Measurements from ENCODE around the gene AIG1. TPM values are rescaled to one million over a fixed set of nuclear protein-coding genes. Genes with fewer than 3 reads are reported as not detected.

AIG1 gene
- total RNA-seq, 2 experiments from 2014 or later, result 16.1 to 20.0 TPM

DNA sequence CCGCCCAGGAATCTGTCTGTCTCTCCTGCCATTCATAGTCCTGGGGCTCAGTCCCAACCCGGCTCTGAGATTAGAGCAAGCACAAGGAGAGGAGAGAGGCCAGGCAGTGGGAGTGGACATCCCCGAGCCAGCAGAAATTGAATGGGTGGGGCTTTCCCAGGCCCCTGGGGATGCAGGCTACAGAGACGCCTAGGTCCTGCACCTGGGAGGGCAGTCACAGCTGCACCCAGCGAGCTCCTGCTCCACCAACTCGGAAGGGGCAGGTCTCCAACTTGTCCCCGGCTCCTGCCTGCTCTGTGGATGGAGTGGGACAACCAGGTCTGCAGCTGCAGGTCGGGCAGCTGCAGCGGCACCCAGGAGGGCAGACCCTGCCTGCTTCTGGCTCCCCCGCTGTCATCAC, 11.1 kb upstream of the AIG1 start:
- POLR2A ChIA-PET, result interaction anchor here (1.2 kb wide), 1 partner anchor 10 kb away, joined by 3 read pairs; no protein-coding TSS in a partner anchor
- peaks cover 13% of the 10 kb centered on the region for H3K4me1 Mint-ChIP-seq (ENCODE audit: low read depth)
- TF ChIP-seq, protein P1, sequence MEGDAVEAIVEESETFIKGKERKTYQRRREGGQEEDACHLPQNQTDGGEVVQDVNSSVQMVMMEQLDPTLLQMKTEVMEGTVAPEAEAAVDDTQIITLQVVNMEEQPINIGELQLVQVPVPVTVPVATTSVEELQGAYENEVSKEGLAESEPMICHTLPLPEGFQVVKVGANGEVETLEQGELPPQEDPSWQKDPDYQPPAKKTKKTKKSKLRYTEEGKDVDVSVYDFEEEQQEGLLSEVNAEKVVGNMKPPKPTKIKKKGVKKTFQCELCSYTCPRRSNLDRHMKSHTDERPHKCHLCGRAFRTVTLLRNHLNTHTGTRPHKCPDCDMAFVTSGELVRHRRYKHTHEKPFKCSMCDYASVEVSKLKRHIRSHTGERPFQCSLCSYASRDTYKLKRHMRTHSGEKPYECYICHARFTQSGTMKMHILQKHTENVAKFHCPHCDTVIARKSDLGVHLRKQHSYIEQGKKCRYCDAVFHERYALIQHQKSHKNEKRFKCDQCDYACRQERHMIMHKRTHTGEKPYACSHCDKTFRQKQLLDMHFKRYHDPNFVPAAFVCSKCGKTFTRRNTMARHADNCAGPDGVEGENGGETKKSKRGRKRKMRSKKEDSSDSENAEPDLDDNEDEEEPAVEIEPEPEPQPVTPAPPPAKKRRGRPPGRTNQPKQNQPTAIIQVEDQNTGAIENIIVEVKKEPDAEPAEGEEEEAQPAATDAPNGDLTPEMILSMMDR (IDR thresholded peaks at IDR 0.05), result no peak
- ATAC-seq (no peak), DNase-seq (no peak)
- H3K27me3 Mint-ChIP-seq, result peaks cover 8% of the 10 kb centered on the region
- H3K36me3 Mint-ChIP-seq (ENCODE audit: low read depth), result no peaks in the 10 kb centered on the region
- H3K4me3 Mint-ChIP-seq, result no peak overlapping the region
- CTCF ChIA-PET, result interaction anchor here (1.2 to 1.4 kb wide), 3 partner anchors 14 to 357 kb away, joined by 3 to 9 read pairs (median 3); no protein-coding TSS in a partner anchor
- no peak overlapping the region for H3K27ac Mint-ChIP-seq
- intact Hi-C loops (cut with micrococcal nuclease), result no loop called here
- no peaks in the 10 kb centered on the region for H3K9me3 Mint-ChIP-seq

DNA sequence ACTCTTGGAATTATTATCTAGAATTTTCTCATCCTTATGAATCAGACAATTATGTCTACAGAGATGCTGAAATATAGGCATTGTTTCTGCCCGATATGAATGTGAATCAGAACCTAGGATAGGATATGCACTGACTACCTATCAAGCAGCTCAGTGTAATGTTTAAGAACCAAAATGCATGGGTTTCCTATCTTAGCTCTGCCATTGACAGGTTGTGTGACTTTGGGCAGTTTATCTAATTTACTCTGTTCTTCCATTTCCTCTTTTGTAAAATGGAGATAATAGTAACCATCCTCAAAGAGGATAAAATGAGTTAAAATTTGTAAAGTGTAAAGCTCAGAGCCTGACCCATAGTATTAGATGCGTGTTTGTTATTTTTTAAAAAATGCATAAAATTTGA, 10.2 kb upstream of the AIG1 start:
- no peak overlapping the region for H3K4me3 Mint-ChIP-seq
- POLR2A ChIA-PET, result interaction anchor here (1.2 kb wide), 1 partner anchor 11 kb away, joined by 3 read pairs; no protein-coding TSS in a partner anchor
- CTCF ChIA-PET, result interaction anchor here (1.2 to 1.4 kb wide), 4 partner anchors 13 to 358 kb away, joined by 3 to 9 read pairs (median 3); no protein-coding TSS in a partner anchor
- no peaks in the 10 kb centered on the region for H3K36me3 Mint-ChIP-seq (ENCODE audit: low read depth)
- H3K4me1 Mint-ChIP-seq (ENCODE audit: low read depth), result peaks cover 13% of the 10 kb centered on the region
- intact Hi-C loops (cut with micrococcal nuclease), result no loop called here
- no peak overlapping the region for H3K27ac Mint-ChIP-seq
- no peaks in the 10 kb centered on the region for H3K9me3 Mint-ChIP-seq
- no peak for ATAC-seq
- TF ChIP-seq, protein P1 (IDR thresholded peaks at IDR 0.05), result no peak
- peaks cover 5% of the 10 kb centered on the region for H3K27me3 Mint-ChIP-seq
- no peak for DNase-seq

DNA sequence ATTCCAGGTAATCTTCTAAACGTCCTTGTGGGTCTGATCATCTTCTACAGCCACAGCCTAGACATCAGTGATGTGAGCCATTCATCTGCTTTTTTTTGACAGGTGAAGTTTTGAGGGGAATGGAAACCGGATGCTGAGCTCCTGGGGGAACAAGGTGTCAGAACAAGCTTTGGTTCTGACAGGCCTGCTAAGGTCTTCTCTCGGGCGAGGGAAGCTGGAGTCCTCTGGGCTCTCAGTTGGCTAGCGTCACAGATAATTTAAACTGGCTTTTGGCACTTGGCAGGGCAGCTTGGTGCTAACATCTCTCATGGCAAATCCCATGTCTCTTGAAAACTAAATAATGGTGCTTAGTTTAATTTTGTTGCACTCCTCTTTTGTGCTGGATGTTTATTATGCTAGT, 8.4 kb upstream of the AIG1 start:
- no peak for ATAC-seq
- no peaks in the 10 kb centered on the region for H3K9me3 Mint-ChIP-seq
- POLR2A ChIA-PET, result no interaction called here
- intact Hi-C loops (cut with micrococcal nuclease), result no loop called here
- DNase-seq, result no peak
- CTCF ChIA-PET, result no interaction called here
- TF ChIP-seq, protein P1 (IDR thresholded peaks at IDR 0.05), result no peak
- H3K27ac Mint-ChIP-seq, result no peak overlapping the region
- H3K4me1 Mint-ChIP-seq (ENCODE audit: low read depth), result peaks cover 13% of the 10 kb centered on the region
- peaks cover 5% of the 10 kb centered on the region for H3K27me3 Mint-ChIP-seq
- no peaks in the 10 kb centered on the region for H3K36me3 Mint-ChIP-seq (ENCODE audit: low read depth)
- H3K4me3 Mint-ChIP-seq, result no peak overlapping the region

DNA sequence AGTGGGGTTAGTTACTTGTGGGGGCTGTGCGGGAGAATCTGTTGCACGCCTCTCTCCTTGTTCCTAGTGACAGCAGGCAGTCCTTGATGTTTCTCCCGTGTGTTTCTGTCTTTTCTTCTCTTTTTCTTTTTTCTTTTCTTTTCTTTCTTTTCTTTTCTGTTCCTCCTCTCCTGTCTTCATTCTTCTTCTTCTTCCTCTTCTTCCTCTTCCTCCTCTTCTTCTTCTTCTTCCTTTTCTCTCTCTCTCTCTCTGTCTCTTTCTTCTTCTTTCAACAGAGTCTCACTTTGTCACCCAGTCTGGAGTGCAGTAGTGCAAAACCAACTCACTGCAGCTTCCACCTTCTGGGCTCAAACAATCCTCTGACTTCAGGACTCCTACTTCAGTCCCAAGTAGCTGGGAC, 6.8 kb upstream of the AIG1 start:
- H3K9me3 Mint-ChIP-seq, result no peaks in the 10 kb centered on the region
- TF ChIP-seq, protein P1 (IDR thresholded peaks at IDR 0.05), result no peak
- peaks cover 15% of the 10 kb centered on the region for H3K4me1 Mint-ChIP-seq (ENCODE audit: low read depth)
- CTCF ChIA-PET, result no interaction called here
- no peak overlapping the region for H3K4me3 Mint-ChIP-seq
- H3K27ac Mint-ChIP-seq, result no peak overlapping the region
- intact Hi-C loops (cut with micrococcal nuclease), result no loop called here
- POLR2A ChIA-PET, result no interaction called here
- ATAC-seq (no peak), DNase-seq (no peak)
- no peaks in the 10 kb centered on the region for H3K27me3 Mint-ChIP-seq
- no peaks in the 10 kb centered on the region for H3K36me3 Mint-ChIP-seq (ENCODE audit: low read depth)

DNA sequence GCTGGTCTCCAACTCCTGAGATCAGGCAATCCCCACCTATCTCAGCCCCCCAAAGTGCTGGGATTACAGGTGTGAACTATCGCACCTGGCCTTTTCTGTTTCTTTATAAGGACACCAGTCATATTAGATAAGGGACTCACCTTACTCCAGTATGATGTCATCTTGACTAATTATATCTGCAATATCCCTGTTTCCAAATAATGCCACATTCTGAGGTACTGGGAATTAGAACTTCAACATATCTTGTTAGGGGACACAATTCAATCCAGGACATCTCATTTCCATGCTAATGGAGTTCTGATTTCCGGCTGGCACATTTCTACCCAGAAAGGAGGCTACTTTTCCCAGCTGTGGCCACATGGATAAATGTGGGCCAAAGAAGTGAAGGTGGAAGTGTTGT, 6.4 kb upstream of the AIG1 start:
- intact Hi-C loops (cut with micrococcal nuclease), result no loop called here
- Mint-ChIP-seq H3K9me3 (no peaks in the 10 kb centered on the region), H3K36me3 (ENCODE audit: low read depth) (no peaks in the 10 kb centered on the region), H3K27ac (no peak overlapping the region), H3K4me1 (ENCODE audit: low read depth) (peaks cover 17% of the 10 kb centered on the region), H3K4me3 (no peak overlapping the region), H3K27me3 (no peaks in the 10 kb centered on the region)
- ATAC-seq (no peak), DNase-seq (no peak)
- ChIA-PET CTCF (no interaction called here), POLR2A (no interaction called here)
- TF ChIP-seq, protein P1 (IDR thresholded peaks at IDR 0.05), result no peak

All from activated CD8-positive, alpha-beta T cell treated with anti-CD3 and anti-CD28 coated beads for 36 hours (primary cell).